Esophagus muscularis mucosa (tissue), 4 donors: ENCODE results near the gene TFPI2.

Source experiments
- EP300 ChIP-seq: sonication (generic); formaldehyde crosslinking; IDR thresholded peaks from one replicate; pipeline ENCODE4 v1.6.1; 2017; ENCODE audit warnings: antibody characterized with exemption
- POLR2A ChIP-seq: fragments of 450-650 bp; IDR thresholded peaks from one replicate; pipeline ENCODE4 v1.6.1; 2017; ENCODE audit warnings: antibody characterized with exemption, moderate library complexity, mild to moderate bottlenecking, low read depth
- POLR2AphosphoS5 ChIP-seq, 2 donors: sonication (generic); formaldehyde crosslinking; IDR thresholded peaks; one replicate each; pipeline ENCODE4 v1.6.1; 2017; ENCODE audit warnings: antibody characterized with exemption in 2 of 2
- TF ChIP-seq, protein P1 (sequence below), 3 experiments: fragments of 200-600 bp in 2 of 3; fragments of 450-650 bp in 1 of 3; sonication (generic) in 2 of 3; IDR thresholded peaks; one replicate each; pipeline ENCODE4 v1.5.1; 2017 to 2019; ENCODE audit warnings: antibody characterized with exemption in 3 of 3, mild to moderate bottlenecking in 2 of 3, moderate library complexity in 1 of 3

DNA sequence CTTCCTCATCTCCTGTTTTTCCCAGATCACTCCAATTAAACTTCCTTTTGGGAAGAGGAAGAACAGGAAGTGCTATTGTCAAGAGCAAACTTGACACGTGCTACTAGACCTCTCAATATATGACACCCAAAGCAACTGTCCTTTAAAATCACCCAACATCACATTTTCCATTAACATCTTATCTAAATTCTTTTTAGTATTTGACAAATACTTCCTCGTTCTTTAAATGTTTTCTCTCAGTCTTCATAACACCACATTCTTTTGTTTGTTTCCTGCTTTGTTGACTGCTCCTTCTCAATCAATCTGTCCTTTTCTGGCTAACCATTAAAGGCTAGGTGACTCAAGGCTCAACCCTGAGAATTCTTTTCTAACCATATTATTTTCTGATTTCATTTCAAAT, 7.1 kb upstream of the TFPI2 start:
- TF ChIP-seq, protein P1, sequence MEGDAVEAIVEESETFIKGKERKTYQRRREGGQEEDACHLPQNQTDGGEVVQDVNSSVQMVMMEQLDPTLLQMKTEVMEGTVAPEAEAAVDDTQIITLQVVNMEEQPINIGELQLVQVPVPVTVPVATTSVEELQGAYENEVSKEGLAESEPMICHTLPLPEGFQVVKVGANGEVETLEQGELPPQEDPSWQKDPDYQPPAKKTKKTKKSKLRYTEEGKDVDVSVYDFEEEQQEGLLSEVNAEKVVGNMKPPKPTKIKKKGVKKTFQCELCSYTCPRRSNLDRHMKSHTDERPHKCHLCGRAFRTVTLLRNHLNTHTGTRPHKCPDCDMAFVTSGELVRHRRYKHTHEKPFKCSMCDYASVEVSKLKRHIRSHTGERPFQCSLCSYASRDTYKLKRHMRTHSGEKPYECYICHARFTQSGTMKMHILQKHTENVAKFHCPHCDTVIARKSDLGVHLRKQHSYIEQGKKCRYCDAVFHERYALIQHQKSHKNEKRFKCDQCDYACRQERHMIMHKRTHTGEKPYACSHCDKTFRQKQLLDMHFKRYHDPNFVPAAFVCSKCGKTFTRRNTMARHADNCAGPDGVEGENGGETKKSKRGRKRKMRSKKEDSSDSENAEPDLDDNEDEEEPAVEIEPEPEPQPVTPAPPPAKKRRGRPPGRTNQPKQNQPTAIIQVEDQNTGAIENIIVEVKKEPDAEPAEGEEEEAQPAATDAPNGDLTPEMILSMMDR (IDR thresholded peaks at IDR 0.05), result no peak
- TF ChIP-seq POLR2AphosphoS5 (IDR thresholded peaks at IDR 0.05) (no peak), POLR2A (no peak), EP300 (no peak)
